ENCODE measurements around the gene BMP6. TPM values are rescaled to one million over a fixed set of nuclear protein-coding genes. Genes with fewer than 3 reads are reported as not detected.

Gene BMP6
- total RNA-seq, 1 donor from 2014 or later = 6.6 TPM

DNA sequence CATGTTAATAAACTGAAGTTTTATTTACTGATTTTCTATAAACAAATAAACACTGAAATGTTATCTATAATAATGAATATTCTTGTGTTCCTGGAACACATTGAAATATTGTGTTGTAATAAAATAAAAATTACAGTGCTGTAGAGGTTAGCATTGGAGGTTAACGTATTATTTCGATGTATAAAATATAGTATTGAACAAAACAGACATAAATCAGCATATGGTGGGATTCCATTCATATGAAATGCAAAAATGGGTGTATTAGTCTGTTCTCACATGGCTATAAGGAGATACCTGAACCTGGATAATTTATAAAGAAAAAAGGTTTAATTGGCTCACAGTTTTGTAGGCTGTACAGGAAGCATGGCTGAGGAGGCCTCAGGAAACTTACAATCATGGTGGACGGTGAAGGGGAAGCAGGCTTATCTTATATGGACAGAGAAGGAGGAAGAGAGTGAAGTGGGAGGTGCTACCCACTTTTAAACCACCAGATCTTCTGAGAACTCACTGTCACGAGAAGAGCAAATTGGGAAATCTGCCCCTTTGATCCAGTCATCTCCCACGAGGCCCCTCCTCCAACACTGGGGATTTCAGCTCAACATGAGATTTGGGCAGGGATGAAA is 24.6 kb upstream of the BMP6 start:
- Histone ChIP-seq H3K4me3 (no peak overlapping the region), H3K36me3 (no peaks in the 10 kb centered on the region), H3K9me3 (no peaks in the 10 kb centered on the region), H3K27ac (no peak overlapping the region), H3K4me1 (peaks cover 8% of the 10 kb centered on the region), H3K27me3 (ENCODE audit: low read depth) (no peaks in the 10 kb centered on the region)
- DNase-seq (no peak), ATAC-seq (no peak)
- intact Hi-C loops (cut with DNase I) = no loop called here
- TF ChIP-seq, protein P1, sequence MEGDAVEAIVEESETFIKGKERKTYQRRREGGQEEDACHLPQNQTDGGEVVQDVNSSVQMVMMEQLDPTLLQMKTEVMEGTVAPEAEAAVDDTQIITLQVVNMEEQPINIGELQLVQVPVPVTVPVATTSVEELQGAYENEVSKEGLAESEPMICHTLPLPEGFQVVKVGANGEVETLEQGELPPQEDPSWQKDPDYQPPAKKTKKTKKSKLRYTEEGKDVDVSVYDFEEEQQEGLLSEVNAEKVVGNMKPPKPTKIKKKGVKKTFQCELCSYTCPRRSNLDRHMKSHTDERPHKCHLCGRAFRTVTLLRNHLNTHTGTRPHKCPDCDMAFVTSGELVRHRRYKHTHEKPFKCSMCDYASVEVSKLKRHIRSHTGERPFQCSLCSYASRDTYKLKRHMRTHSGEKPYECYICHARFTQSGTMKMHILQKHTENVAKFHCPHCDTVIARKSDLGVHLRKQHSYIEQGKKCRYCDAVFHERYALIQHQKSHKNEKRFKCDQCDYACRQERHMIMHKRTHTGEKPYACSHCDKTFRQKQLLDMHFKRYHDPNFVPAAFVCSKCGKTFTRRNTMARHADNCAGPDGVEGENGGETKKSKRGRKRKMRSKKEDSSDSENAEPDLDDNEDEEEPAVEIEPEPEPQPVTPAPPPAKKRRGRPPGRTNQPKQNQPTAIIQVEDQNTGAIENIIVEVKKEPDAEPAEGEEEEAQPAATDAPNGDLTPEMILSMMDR (IDR thresholded peaks at IDR 0.05) = no peak

DNA sequence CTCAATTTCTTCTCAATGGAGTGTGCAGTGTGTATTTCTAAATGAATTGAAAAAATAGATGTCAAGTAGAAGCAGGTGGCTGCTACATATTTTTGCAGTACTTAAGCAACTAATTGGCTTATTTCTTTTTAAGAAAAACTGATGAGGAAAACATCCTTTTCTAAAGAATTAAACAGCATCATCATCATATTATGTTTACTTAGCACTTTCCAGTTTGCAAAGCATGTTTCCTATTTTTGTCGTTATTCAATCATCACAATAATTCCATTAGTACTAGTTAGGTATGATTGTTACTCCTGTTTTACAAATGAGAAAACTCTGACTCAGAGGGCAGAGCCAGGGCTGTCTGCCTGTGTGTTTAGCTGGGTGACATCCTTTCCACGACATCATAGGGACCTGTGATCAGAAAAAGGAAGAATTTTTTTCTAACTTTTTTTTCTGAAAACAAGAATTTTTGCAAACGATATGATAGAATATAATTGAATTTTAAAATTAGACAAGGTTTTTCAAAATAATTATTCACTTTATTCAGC is 22.7 kb upstream of the BMP6 start:
- H3K4me1 ChIP-seq = peaks cover under 1% of the 10 kb centered on the region
- no peaks in the 10 kb centered on the region for H3K27me3 ChIP-seq (ENCODE audit: low read depth)
- TF ChIP-seq, protein P1 (IDR thresholded peaks at IDR 0.05) = no peak
- DNase-seq = no peak
- intact Hi-C loops (cut with DNase I) = no loop called here
- ATAC-seq = no peak
- no peak overlapping the region for H3K4me3 ChIP-seq
- no peaks in the 10 kb centered on the region for H3K36me3 ChIP-seq
- no peaks in the 10 kb centered on the region for H3K9me3 ChIP-seq
- no peak overlapping the region for H3K27ac ChIP-seq

DNA sequence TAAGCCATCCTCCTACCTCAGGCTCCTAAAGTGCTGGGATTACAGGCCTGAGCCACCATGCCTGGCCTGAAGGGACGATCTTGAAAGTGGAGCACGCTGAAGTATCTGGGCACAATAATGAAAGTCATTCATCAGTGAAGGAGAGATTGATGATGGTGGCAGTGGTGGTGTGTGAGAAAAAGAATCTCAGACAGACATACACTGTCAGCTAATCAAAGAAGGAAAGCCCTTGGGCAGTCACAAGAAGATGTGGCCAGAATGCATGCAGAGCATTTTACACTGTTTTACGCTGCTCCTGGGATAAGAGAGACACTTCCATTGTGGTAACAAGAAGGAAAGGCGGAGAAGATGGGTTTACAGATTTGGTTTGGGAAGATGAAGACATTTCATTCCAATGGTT is 20.4 kb upstream of the BMP6 start:
- no peak overlapping the region for H3K4me3 ChIP-seq
- H3K4me1 ChIP-seq = no peaks in the 10 kb centered on the region
- no peaks in the 10 kb centered on the region for H3K27me3 ChIP-seq (ENCODE audit: low read depth)
- ATAC-seq (no peak), DNase-seq (no peak)
- intact Hi-C loops (cut with DNase I) = no loop called here
- no peaks in the 10 kb centered on the region for H3K36me3 ChIP-seq
- no peak overlapping the region for H3K27ac ChIP-seq
- TF ChIP-seq, protein P1 (IDR thresholded peaks at IDR 0.05) = no peak
- no peaks in the 10 kb centered on the region for H3K9me3 ChIP-seq

DNA sequence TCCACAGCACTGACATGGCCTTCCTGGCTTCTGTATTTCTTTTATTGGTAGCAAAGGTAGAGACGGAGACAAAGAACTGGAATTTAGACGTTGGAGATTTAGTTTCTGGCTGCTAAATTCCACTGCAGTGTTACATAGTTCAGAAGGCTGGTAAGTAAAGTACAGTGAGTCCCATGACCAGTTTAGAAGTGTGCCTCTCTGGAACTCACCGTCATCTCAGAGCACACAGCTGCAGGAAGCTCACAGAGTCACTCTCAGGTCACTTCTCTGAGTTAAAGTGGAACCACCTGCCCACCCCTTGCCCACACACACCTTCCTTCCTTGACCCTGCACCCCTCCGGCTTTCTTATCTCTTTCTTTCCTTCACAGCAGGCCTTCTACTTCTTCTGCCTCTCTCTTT is 19.6 kb upstream of the BMP6 start:
- Histone ChIP-seq H3K27ac (no peak overlapping the region), H3K36me3 (no peaks in the 10 kb centered on the region), H3K4me3 (no peak overlapping the region), H3K27me3 (ENCODE audit: low read depth) (no peaks in the 10 kb centered on the region), H3K9me3 (no peaks in the 10 kb centered on the region), H3K4me1 (no peaks in the 10 kb centered on the region)
- ATAC-seq (no peak), DNase-seq (no peak)
- intact Hi-C loops (cut with DNase I) = no loop called here
- TF ChIP-seq, protein P1 (IDR thresholded peaks at IDR 0.05) = no peak

DNA sequence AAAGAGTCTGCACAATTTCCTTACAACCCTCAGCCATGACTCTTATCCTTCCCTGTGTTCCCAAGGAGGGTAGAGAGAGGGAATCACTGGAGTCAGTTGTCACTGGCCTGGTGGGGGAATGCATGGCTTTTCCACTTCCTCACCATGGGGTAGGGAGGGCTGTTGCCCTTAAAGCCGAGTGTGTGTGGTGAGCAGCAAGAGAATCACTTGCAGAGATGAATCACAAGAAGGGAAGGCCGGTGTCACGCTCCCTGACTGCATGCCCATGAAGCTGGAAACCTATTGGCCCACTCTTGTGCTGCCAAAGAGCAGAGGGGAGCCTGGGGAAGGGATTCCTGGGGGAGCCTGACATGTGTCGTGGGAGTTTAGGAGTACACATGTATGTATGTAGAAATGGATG is 18.1 kb upstream of the BMP6 start:
- intact Hi-C loops (cut with DNase I) = no loop called here
- no peaks in the 10 kb centered on the region for H3K36me3 ChIP-seq
- ATAC-seq (no peak), DNase-seq (no peak)
- H3K9me3 ChIP-seq = no peaks in the 10 kb centered on the region
- no peaks in the 10 kb centered on the region for H3K27me3 ChIP-seq (ENCODE audit: low read depth)
- no peak overlapping the region for H3K27ac ChIP-seq
- H3K4me1 ChIP-seq = no peaks in the 10 kb centered on the region
- H3K4me3 ChIP-seq = no peak overlapping the region
- TF ChIP-seq, protein P1 (IDR thresholded peaks at IDR 0.05) = no peak
